Measurements from ENCODE around the gene IGSF9.

IGSF9 gene

GRCh38 chr1:159983681-159984080, 38.3 kb upstream of the IGSF9 start:
- FAIRE-seq (no peak), DNase-seq (ENCODE audit: insufficient read length) (no peak)
- TF ChIP-seq POLR2A (IDR thresholded peaks at IDR 0.05; ENCODE audit: low read depth, low read length) (no peak), POLR2AphosphoS5 (IDR thresholded peaks at IDR 0.05; ENCODE audit: low read depth, low read length) (no peak), TAF1 (IDR thresholded peaks at IDR 0.05; ENCODE audit: borderline replicate concordance, low read depth, low read length) (no peak)

- no peak for FAIRE-seq
Measured at GRCh38 chr1:159982280-159982679, 36.9 kb upstream of the IGSF9 start.

GRCh38 chr1:159981351-159982055, 36.1 kb upstream of the IGSF9 start:
- FAIRE-seq = no peak
- no peak for DNase-seq (ENCODE audit: insufficient read length)
- TF ChIP-seq POLR2A (IDR thresholded peaks at IDR 0.05; ENCODE audit: low read depth, low read length) (no peak), POLR2AphosphoS5 (IDR thresholded peaks at IDR 0.05; ENCODE audit: low read depth, low read length) (no peak), TAF1 (IDR thresholded peaks at IDR 0.05; ENCODE audit: borderline replicate concordance, low read depth, low read length) (no peak)

More at GRCh38 chr1:159982280-159982679, 36.9 kb upstream of the IGSF9 start:
- no peak for DNase-seq (ENCODE audit: insufficient read length)
- TF ChIP-seq POLR2A (IDR thresholded peaks at IDR 0.05; ENCODE audit: low read depth, low read length) (no peak), TAF1 (IDR thresholded peaks at IDR 0.05; ENCODE audit: borderline replicate concordance, low read depth, low read length) (no peak), POLR2AphosphoS5 (IDR thresholded peaks at IDR 0.05; ENCODE audit: low read depth, low read length) (no peak)

- FAIRE-seq = no peak
- no peak for TF ChIP-seq POLR2A (IDR thresholded peaks at IDR 0.05; ENCODE audit: low read depth, low read length)
- TF ChIP-seq POLR2AphosphoS5 (IDR thresholded peaks at IDR 0.05; ENCODE audit: low read depth, low read length) = no peak
- no peak for TF ChIP-seq TAF1 (IDR thresholded peaks at IDR 0.05; ENCODE audit: borderline replicate concordance, low read depth, low read length)
- DNase-seq (ENCODE audit: insufficient read length) = no peak
Measured at GRCh38 chr1:159980786-159981185, 35.4 kb upstream of the IGSF9 start.

- TF ChIP-seq POLR2A (IDR thresholded peaks at IDR 0.05; ENCODE audit: low read depth, low read length) (no peak), POLR2AphosphoS5 (IDR thresholded peaks at IDR 0.05; ENCODE audit: low read depth, low read length) (no peak), TAF1 (IDR thresholded peaks at IDR 0.05; ENCODE audit: borderline replicate concordance, low read depth, low read length) (no peak)
- FAIRE-seq = no peak
- DNase-seq (ENCODE audit: insufficient read length) = no peak
Measured at GRCh38 chr1:159980076-159980475, 34.7 kb upstream of the IGSF9 start.

GRCh38 chr1:159979257-159979656, 33.8 kb upstream of the IGSF9 start:
- FAIRE-seq (no peak), DNase-seq (ENCODE audit: insufficient read length) (no peak)
- TF ChIP-seq TAF1 (IDR thresholded peaks at IDR 0.05; ENCODE audit: borderline replicate concordance, low read depth, low read length) = no peak
- no peak for TF ChIP-seq POLR2A (IDR thresholded peaks at IDR 0.05; ENCODE audit: low read depth, low read length)
- TF ChIP-seq POLR2AphosphoS5 (IDR thresholded peaks at IDR 0.05; ENCODE audit: low read depth, low read length) = no peak

- TF ChIP-seq POLR2A (IDR thresholded peaks at IDR 0.05; ENCODE audit: low read depth, low read length) (no peak), POLR2AphosphoS5 (IDR thresholded peaks at IDR 0.05; ENCODE audit: low read depth, low read length) (no peak), TAF1 (IDR thresholded peaks at IDR 0.05; ENCODE audit: borderline replicate concordance, low read depth, low read length) (no peak)
- DNase-seq (ENCODE audit: insufficient read length) (no peak), FAIRE-seq (no peak)
Measured at GRCh38 chr1:159978107-159978398, 32.6 kb upstream of the IGSF9 start.

GRCh38 chr1:159977364-159978106, 32.1 kb upstream of the IGSF9 start:
- no peak for DNase-seq (ENCODE audit: insufficient read length)
- no peak for TF ChIP-seq POLR2A (IDR thresholded peaks at IDR 0.05; ENCODE audit: low read depth, low read length)
- no peak for TF ChIP-seq TAF1 (IDR thresholded peaks at IDR 0.05; ENCODE audit: borderline replicate concordance, low read depth, low read length)
- TF ChIP-seq POLR2AphosphoS5 (IDR thresholded peaks at IDR 0.05; ENCODE audit: low read depth, low read length) = no peak
- FAIRE-seq = no peak

- no peak for TF ChIP-seq POLR2AphosphoS5 (IDR thresholded peaks at IDR 0.05; ENCODE audit: low read depth, low read length)
- no peak for TF ChIP-seq TAF1 (IDR thresholded peaks at IDR 0.05; ENCODE audit: borderline replicate concordance, low read depth, low read length)
- no peak for TF ChIP-seq POLR2A (IDR thresholded peaks at IDR 0.05; ENCODE audit: low read depth, low read length)
- no peak for DNase-seq (ENCODE audit: insufficient read length)
Measured at GRCh38 chr1:159974350-159974965, 29.0 kb upstream of the IGSF9 start.

GRCh38 chr1:159973350-159973940, 28.0 kb upstream of the IGSF9 start:
- no peak for TF ChIP-seq TAF1 (IDR thresholded peaks at IDR 0.05; ENCODE audit: borderline replicate concordance, low read depth, low read length)
- no peak for TF ChIP-seq POLR2AphosphoS5 (IDR thresholded peaks at IDR 0.05; ENCODE audit: low read depth, low read length)
- TF ChIP-seq POLR2A (IDR thresholded peaks at IDR 0.05; ENCODE audit: low read depth, low read length) = no peak
- FAIRE-seq (no peak), DNase-seq (ENCODE audit: insufficient read length) (no peak)

More at GRCh38 chr1:159974350-159974965, 29.0 kb upstream of the IGSF9 start:
- FAIRE-seq = no peak

GRCh38 chr1:159972443-159973205, 27.2 kb upstream of the IGSF9 start:
- DNase-seq (ENCODE audit: insufficient read length) (no peak), FAIRE-seq (no peak)
- TF ChIP-seq TAF1 (IDR thresholded peaks at IDR 0.05; ENCODE audit: borderline replicate concordance, low read depth, low read length) (no peak), POLR2AphosphoS5 (IDR thresholded peaks at IDR 0.05; ENCODE audit: low read depth, low read length) (no peak), POLR2A (IDR thresholded peaks at IDR 0.05; ENCODE audit: low read depth, low read length) (no peak)

All from GM12892 (cell line).